ENCODE data around the gene PDCD1. TPM values are rescaled to one million over a fixed set of nuclear protein-coding genes. Genes with fewer than 3 reads are reported as not detected.
"Not testable (repeated sequence)": the region's sequence is repeated elsewhere in the genome, so short reads cannot be mapped to it uniquely, and the experiment has no call there.

Gene PDCD1
- polyA plus RNA-seq, 1 donor (not counting 4 experiments of a cell fraction or from before 2014, with no cell fraction given), result not detected

DNA sequence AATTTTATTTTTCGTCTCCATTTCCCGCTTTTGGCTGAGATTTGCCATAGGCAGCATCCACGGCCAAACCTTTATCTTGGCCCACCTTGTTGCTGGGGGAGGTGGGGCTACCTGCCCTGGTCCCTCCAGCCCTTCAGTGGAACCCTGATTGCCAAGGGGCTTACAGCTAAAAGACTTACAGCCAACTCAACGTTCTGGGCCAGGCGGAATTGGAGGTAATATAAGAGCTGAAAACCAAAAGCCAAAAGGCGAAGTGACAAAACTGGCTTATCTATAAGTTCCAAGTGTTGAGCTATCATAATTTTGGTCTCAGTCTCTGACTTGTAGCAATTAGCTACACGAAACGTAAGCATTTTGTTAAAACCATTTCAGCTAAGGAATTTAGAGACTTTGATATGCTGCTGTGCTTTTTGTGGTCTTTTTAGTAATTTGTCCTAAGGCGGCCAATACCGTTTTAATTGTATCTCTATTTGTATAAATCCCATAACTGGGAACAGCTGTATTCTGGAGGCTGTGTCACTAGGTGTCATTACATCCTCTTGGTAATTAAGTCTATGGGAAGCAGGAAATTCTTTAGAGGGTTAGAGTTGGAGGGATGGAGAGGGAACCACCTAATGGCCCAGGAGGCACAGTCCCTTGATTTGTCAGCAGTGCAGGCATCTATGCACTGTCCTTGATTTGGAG lies 24.0 kb downstream of the PDCD1 start:
- no peak overlapping the region for H3K9ac ChIP-seq (ENCODE audit: control insufficient read depth, extremely low read depth, insufficient read depth, low read length)
- no peak for FAIRE-seq
- no peak for DNase-seq (ENCODE audit: low read depth, low spot score)
- no peak overlapping the region for H2AFZ ChIP-seq (ENCODE audit: control insufficient read depth, low read length)
- no peaks in the 10 kb centered on the region for H3K9me1 ChIP-seq (ENCODE audit: control insufficient read depth, extremely low read depth, insufficient read depth, low read length)
- no peaks in the 10 kb centered on the region for H3K36me3 ChIP-seq (ENCODE audit: control insufficient read depth in 2 of 2, extremely low read depth in 1 of 2, insufficient read depth in 2 of 2, low read length in 2 of 2)
- no peaks in the 10 kb centered on the region for H3K4me1 ChIP-seq (ENCODE audit: control insufficient read depth, extremely low read depth, insufficient read depth, low read length)
- H4K20me1 ChIP-seq (ENCODE audit: control insufficient read depth, extremely low read depth, insufficient read depth, low read length), result no peaks in the 10 kb centered on the region
- no peaks in the 10 kb centered on the region for H3K9me3 ChIP-seq (ENCODE audit: control insufficient read depth, low read depth, low read length)
- dilution Hi-C loops (cut with MboI; ENCODE audit: extremely low pct_ligation_motif_present, low sequenced_read_pairs), result no loop called here
- H3K4me2 ChIP-seq (ENCODE audit: control insufficient read depth, extremely low read depth, insufficient read depth, low read depth, low read length), result no peak overlapping the region
- TF ChIP-seq EZH2 (IDR thresholded peaks at IDR 0.05; ENCODE audit: low read length), result no peak
- no peak overlapping the region for H3K27ac ChIP-seq (ENCODE audit: control insufficient read depth, insufficient read depth, low read length)
- H3K79me2 ChIP-seq (ENCODE audit: control insufficient read depth, insufficient read depth, low read length), result no peaks in the 10 kb centered on the region
- no peaks in the 10 kb centered on the region for H3K27me3 ChIP-seq (ENCODE audit: control insufficient read depth, extremely low read depth, insufficient read depth, low read length)
- no peak overlapping the region for H3K4me3 ChIP-seq (ENCODE audit: control insufficient read depth in 2 of 3, extremely low read depth in 1 of 3, insufficient read depth in 2 of 3, low read depth in 1 of 3, low read length in 3 of 3)

DNA sequence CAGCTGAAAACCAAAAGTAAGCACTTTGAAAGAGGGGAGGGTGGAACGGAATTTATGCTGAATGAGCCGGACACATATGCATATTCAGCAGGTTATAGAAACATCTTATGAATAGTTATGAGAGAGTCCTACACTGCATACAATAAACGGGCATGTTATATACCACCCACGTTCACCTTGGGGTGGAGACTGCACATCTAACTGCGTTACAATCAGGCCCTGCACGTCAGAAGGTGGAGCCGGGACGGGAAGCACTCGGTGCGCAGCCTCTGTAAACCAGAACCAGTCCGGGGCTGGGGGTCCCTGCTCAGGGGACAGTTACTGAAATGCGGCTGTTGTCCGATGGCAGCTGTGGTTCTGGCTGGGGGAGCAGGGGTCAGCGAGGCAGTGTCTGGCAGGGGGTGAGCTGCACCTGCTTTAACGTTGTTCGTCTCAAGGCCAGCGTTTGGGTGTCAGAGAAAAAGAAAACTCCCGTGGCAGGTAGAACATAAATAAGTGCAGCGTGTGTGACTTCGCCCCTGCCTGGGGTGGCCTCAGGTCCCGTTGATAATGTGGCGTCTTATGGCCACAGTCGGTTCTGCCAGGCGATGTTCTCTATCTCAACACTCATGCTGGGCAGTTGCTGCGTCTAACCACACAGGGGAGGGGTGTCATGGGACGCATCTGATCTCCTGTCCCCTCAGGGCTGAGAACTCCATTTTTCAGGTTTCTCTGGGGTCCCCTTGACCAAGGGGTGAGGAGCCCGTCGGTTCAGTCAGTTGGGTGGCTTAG lies 24.8 kb downstream of the PDCD1 start:
- H3K4me2 ChIP-seq (ENCODE audit: control insufficient read depth, extremely low read depth, insufficient read depth, low read depth, low read length); DNase-seq (ENCODE audit: low read depth, low spot score); FAIRE-seq: not testable (repeated sequence)

DNA sequence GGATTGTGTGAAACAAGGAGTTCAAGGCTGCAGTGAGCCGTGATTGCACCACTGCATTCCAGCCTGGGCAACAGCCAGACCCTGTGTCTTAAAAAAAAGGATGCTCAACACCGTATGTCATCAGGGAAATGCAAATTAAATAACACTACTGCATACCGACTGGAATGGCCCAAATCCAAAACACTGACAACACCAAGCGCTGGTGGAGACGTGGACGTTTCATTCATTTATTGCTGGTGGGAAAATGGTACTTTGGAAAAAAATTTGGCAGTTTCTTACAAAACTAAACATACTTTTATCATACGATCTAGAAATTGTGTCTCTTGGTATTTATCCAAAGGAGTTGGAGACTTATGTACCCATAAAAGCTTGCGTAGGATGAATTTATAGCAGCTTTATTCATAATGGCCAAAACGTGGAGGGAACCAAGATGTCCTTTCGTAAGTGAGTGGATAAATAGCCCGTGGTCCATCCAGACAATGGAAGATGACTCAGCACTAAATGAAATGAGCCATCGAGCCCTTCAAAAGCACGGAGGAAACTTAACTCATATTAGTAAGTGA lies 25.5 kb downstream of the PDCD1 start:
- DNase-seq (ENCODE audit: low read depth, low spot score) (no peak), FAIRE-seq (no peak)
- Histone ChIP-seq H3K9me1 (ENCODE audit: control insufficient read depth, extremely low read depth, insufficient read depth, low read length) (no peaks in the 10 kb centered on the region), H3K4me1 (ENCODE audit: control insufficient read depth, extremely low read depth, insufficient read depth, low read length) (no peaks in the 10 kb centered on the region), H3K4me3 (ENCODE audit: control insufficient read depth in 2 of 3, extremely low read depth in 1 of 3, insufficient read depth in 2 of 3, low read depth in 1 of 3, low read length in 3 of 3) (no peak overlapping the region), H3K9ac (ENCODE audit: control insufficient read depth, extremely low read depth, insufficient read depth, low read length) (no peak overlapping the region), H3K36me3 (ENCODE audit: control insufficient read depth in 2 of 2, extremely low read depth in 1 of 2, insufficient read depth in 2 of 2, low read length in 2 of 2) (no peaks in the 10 kb centered on the region), H4K20me1 (ENCODE audit: control insufficient read depth, extremely low read depth, insufficient read depth, low read length) (no peaks in the 10 kb centered on the region), H3K4me2 (ENCODE audit: control insufficient read depth, extremely low read depth, insufficient read depth, low read depth, low read length) (no peak overlapping the region), H3K27me3 (ENCODE audit: control insufficient read depth, extremely low read depth, insufficient read depth, low read length) (no peaks in the 10 kb centered on the region), H2AFZ (ENCODE audit: control insufficient read depth, low read length) (no peak overlapping the region), H3K9me3 (ENCODE audit: control insufficient read depth, low read depth, low read length) (no peaks in the 10 kb centered on the region), H3K79me2 (ENCODE audit: control insufficient read depth, insufficient read depth, low read length) (no peaks in the 10 kb centered on the region), H3K27ac (ENCODE audit: control insufficient read depth, insufficient read depth, low read length) (no peak overlapping the region)
- dilution Hi-C loops (cut with MboI; ENCODE audit: extremely low pct_ligation_motif_present, low sequenced_read_pairs), result no loop called here
- TF ChIP-seq, protein P1, sequence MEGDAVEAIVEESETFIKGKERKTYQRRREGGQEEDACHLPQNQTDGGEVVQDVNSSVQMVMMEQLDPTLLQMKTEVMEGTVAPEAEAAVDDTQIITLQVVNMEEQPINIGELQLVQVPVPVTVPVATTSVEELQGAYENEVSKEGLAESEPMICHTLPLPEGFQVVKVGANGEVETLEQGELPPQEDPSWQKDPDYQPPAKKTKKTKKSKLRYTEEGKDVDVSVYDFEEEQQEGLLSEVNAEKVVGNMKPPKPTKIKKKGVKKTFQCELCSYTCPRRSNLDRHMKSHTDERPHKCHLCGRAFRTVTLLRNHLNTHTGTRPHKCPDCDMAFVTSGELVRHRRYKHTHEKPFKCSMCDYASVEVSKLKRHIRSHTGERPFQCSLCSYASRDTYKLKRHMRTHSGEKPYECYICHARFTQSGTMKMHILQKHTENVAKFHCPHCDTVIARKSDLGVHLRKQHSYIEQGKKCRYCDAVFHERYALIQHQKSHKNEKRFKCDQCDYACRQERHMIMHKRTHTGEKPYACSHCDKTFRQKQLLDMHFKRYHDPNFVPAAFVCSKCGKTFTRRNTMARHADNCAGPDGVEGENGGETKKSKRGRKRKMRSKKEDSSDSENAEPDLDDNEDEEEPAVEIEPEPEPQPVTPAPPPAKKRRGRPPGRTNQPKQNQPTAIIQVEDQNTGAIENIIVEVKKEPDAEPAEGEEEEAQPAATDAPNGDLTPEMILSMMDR (optimal IDR thresholded peaks at IDR 0.05 in 1 of 3, IDR thresholded peaks at IDR 0.05 in 1 of 3, conservative IDR thresholded peaks at IDR 0.05 in 1 of 3; ENCODE audit: extremely low read depth in 1 of 3, insufficient read depth in 2 of 3, low read length in 3 of 3), result no peak
- no peak for TF ChIP-seq EZH2 (IDR thresholded peaks at IDR 0.05; ENCODE audit: low read length)

More for the DNA sequence above, 24.8 kb downstream of the PDCD1 start:
- H3K9me3 ChIP-seq (ENCODE audit: control insufficient read depth, low read depth, low read length); dilution Hi-C loops (cut with MboI; ENCODE audit: extremely low pct_ligation_motif_present, low sequenced_read_pairs); H3K79me2 ChIP-seq (ENCODE audit: control insufficient read depth, insufficient read depth, low read length); H3K27me3 ChIP-seq (ENCODE audit: control insufficient read depth, extremely low read depth, insufficient read depth, low read length); H3K4me1 ChIP-seq (ENCODE audit: control insufficient read depth, extremely low read depth, insufficient read depth, low read length); H3K9ac ChIP-seq (ENCODE audit: control insufficient read depth, extremely low read depth, insufficient read depth, low read length); H3K9me1 ChIP-seq (ENCODE audit: control insufficient read depth, extremely low read depth, insufficient read depth, low read length); H4K20me1 ChIP-seq (ENCODE audit: control insufficient read depth, extremely low read depth, insufficient read depth, low read length); H3K27ac ChIP-seq (ENCODE audit: control insufficient read depth, insufficient read depth, low read length); H2AFZ ChIP-seq (ENCODE audit: control insufficient read depth, low read length); H3K36me3 ChIP-seq (ENCODE audit: control insufficient read depth in 2 of 2, extremely low read depth in 1 of 2, insufficient read depth in 2 of 2, low read length in 2 of 2); H3K4me3 ChIP-seq (ENCODE audit: control insufficient read depth in 2 of 3, extremely low read depth in 1 of 3, insufficient read depth in 2 of 3, low read depth in 1 of 3, low read length in 3 of 3): not testable (repeated sequence)

Measured in keratinocyte (primary cell).